Measurements from ENCODE around the gene MYRIP.
"Not testable (repeated sequence)": the region's sequence is repeated elsewhere in the genome, so short reads cannot be mapped to it uniquely, and the experiment has no call there.

Gene MYRIP

GRCh38 chr3:39808467-39809180 lies 785 bp upstream of the MYRIP start:
- no peak for DNase-seq

- DNase-seq: no peak
These were observed 686 bp downstream of the MYRIP start for GRCh38 chr3:39809995-39810595.

- DNase-seq: no peak
These were observed 1.3 kb downstream of the MYRIP start for GRCh38 chr3:39810647-39811161.

GRCh38 chr3:39811561-39811960 lies 2.2 kb downstream of the MYRIP start:
- no peak for DNase-seq

- DNase-seq: no peak
These were observed 3.1 kb downstream of the MYRIP start for GRCh38 chr3:39812537-39812936.

- DNase-seq: no peak
These were observed 4.6 kb downstream of the MYRIP start for GRCh38 chr3:39814007-39814406.

- DNase-seq: no peak
These were observed 10.5 kb downstream of the MYRIP start for GRCh38 chr3:39819899-39820298.

GRCh38 chr3:39833764-39834163 lies 24.4 kb downstream of the MYRIP start:
- DNase-seq: not testable (repeated sequence)

GRCh38 chr3:39839484-39839883 lies 30.1 kb downstream of the MYRIP start:
- DNase-seq: no peak

GRCh38 chr3:39843440-39843839 lies 34.0 kb downstream of the MYRIP start:
- DNase-seq: no peak

- DNase-seq: no peak
These were observed 39.0 kb downstream of the MYRIP start for GRCh38 chr3:39848365-39848764.

- DNase-seq: no peak
These were observed 40.7 kb downstream of the MYRIP start for GRCh38 chr3:39849992-39850715.

GRCh38 chr3:39850716-39851032 lies 41.3 kb downstream of the MYRIP start:
- DNase-seq: no peak

GRCh38 chr3:39855517-39855916 lies 46.1 kb downstream of the MYRIP start:
- no peak for DNase-seq

- no peak for DNase-seq
These were observed 60.5 kb downstream of the MYRIP start for GRCh38 chr3:39869890-39870289.

- DNase-seq: no peak
These were observed 61.3 kb downstream of the MYRIP start for GRCh38 chr3:39870706-39871105.

GRCh38 chr3:39879581-39879980 lies 70.2 kb downstream of the MYRIP start:
- DNase-seq: no peak

- DNase-seq: no peak
These were observed 72.7 kb downstream of the MYRIP start for GRCh38 chr3:39882111-39882510.

- no peak for DNase-seq
These were observed 82.7 kb downstream of the MYRIP start for GRCh38 chr3:39892068-39892467.

- no peak for DNase-seq
These were observed 86.8 kb downstream of the MYRIP start for GRCh38 chr3:39896184-39896583.

GRCh38 chr3:39900462-39901002 lies 91.1 kb downstream of the MYRIP start:
- DNase-seq: no peak

- DNase-seq: no peak
These were observed 93.8 kb downstream of the MYRIP start for GRCh38 chr3:39903253-39903652.

- no peak for DNase-seq
These were observed 96.4 kb downstream of the MYRIP start for GRCh38 chr3:39905788-39906187.

GRCh38 chr3:39907981-39908380 lies 98.6 kb downstream of the MYRIP start:
- no peak for DNase-seq
